Subcutaneous adipose tissue (tissue), 4 donors: Measurements from ENCODE around the gene WTIP. TPM values are rescaled to one million over a fixed set of nuclear protein-coding genes. Genes with fewer than 3 reads are reported as not detected.

Experiments used
- total RNA-seq, 4 donors: library from RNA; depleted of rRNA; stranded (reverse); fragments of >200 nt; gene quantifications; one replicate each; pipeline ENCODE4 v1.1.0, GENCODE V29; 2016
- TF ChIP-seq, protein P1 (sequence below): fragments of 450-650 bp; IDR thresholded peaks from one replicate; pipeline ENCODE4 v1.5.1; 2016; ENCODE audit warnings: low read depth, mild to moderate bottlenecking, control low read depth, antibody characterized with exemption, moderate library complexity

Gene WTIP
- total RNA-seq, 4 donors from 2014 or later = 6.5 to 17.9 (median 16.9) TPM

DNA sequence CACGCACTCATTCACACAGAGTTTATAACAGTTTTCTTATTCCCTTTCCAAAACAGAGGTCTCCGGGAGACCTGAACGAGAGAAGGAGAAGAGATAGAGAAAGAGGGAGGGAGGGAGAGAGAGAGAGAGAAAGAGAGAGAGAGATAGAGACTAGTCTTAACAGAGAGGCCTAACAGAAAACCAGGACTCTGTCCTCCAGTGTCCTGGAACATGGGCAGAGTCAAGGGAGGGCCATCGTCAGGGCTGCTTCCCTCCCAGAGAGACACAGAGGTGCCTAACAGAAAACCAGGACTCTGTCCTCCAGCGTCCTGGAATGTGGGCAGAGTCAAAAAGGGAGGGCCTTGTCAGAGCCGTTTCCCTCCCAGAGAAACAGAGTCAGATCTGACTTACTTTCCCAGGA is 78.7 kb downstream of the WTIP start:
- TF ChIP-seq, protein P1, sequence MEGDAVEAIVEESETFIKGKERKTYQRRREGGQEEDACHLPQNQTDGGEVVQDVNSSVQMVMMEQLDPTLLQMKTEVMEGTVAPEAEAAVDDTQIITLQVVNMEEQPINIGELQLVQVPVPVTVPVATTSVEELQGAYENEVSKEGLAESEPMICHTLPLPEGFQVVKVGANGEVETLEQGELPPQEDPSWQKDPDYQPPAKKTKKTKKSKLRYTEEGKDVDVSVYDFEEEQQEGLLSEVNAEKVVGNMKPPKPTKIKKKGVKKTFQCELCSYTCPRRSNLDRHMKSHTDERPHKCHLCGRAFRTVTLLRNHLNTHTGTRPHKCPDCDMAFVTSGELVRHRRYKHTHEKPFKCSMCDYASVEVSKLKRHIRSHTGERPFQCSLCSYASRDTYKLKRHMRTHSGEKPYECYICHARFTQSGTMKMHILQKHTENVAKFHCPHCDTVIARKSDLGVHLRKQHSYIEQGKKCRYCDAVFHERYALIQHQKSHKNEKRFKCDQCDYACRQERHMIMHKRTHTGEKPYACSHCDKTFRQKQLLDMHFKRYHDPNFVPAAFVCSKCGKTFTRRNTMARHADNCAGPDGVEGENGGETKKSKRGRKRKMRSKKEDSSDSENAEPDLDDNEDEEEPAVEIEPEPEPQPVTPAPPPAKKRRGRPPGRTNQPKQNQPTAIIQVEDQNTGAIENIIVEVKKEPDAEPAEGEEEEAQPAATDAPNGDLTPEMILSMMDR = no peak

Other genes with a start within 250 kb of the WTIP start
- gene GARRE1, start 227.2 kb upstream of the WTIP start, total RNA-seq = 10 to 100 TPM; 20.9 to 49.7 (median 36.0) TPM
- 100 to 1,000 TPM in 3 of 4 donors, 10 to 100 TPM in 1; 88.1 to 324 (median 150) TPM for gene GPI, start 116.6 kb upstream of the WTIP start, total RNA-seq
- 10 to 100 TPM in 2 of 4 donors, 1 to 10 TPM in 2; 7.9 to 13.6 (median 10.4) TPM for gene PDCD2L, start 77.4 kb upstream of the WTIP start, total RNA-seq
- 100 to 1,000 TPM; 113 to 245 (median 197) TPM for gene UBA2, start 53.4 kb upstream of the WTIP start, total RNA-seq
- gene SCGB2B2, start 195.4 kb downstream of the WTIP start, total RNA-seq = 1 to 10 TPM in 3 of 4 donors, under 1 TPM in 1; 0.17 to 3.2 (median 2.1) TPM
- 10 to 100 TPM; 25.7 to 34.1 (median 27.7) TPM for gene ZNF302, start 195.9 kb downstream of the WTIP start, total RNA-seq